Bronchial epithelial cell (primary cell): ENCODE results near the gene PHLDA1. TPM values are rescaled to one million over a fixed set of nuclear protein-coding genes. Genes with fewer than 3 reads are reported as not detected.

Source experiments
- DNase-seq: peaks from one replicate; pipeline ENCODE4 v3.0.0-alpha.2; 2010; ENCODE audit warnings: low read depth
- FAIRE-seq: peaks from 2 replicates; lab custom pipeline; 2011; peaks lifted over from hg19 to GRCh38; lab: Jason Lieb, UNC
- H3K27me3 ChIP-seq: 2 replicates; pipeline ENCODE4 v1.5.1; 2011; ENCODE audit warnings: low read length; ENCODE audit not compliant: control insufficient read depth, insufficient read depth
- H3K36me3 ChIP-seq: 2 replicates; pipeline ENCODE4 v1.5.1; 2011; ENCODE audit warnings: low read length; ENCODE audit not compliant: control insufficient read depth, insufficient read depth
- H3K4me3 ChIP-seq: 2 replicates; pipeline ENCODE4 v1.5.1; 2011; ENCODE audit warnings: mild to moderate bottlenecking, low read depth, low read length, control low read depth
- CTCF ChIP-seq: IDR thresholded peaks from 2 replicates; pipeline ENCODE4 v1.5.1; 2011; ENCODE audit warnings: mild to moderate bottlenecking, moderate library complexity, low read length, control low read depth, inconsistent platforms; ENCODE audit not compliant: insufficient read depth, severe bottlenecking
- total RNA-seq: library from RNA; depleted of rRNA; stranded (reverse); fragments of >200 nt; gene quantifications from 2 replicates; pipeline ENCODE4 v1.2.1, GENCODE V29; 2014

Gene PHLDA1
- total RNA-seq, 1 donor from 2014 or later, result 27.9 TPM

GRCh38 chr12:75975702-75976101, 55.9 kb downstream of the PHLDA1 start:
- no peak for FAIRE-seq
- Histone ChIP-seq H3K27me3 (no peaks in the 10 kb centered on the region), H3K4me3 (no peak overlapping the region), H3K36me3 (no peaks in the 10 kb centered on the region)
- no peak for DNase-seq
- no peak for TF ChIP-seq CTCF

Other genes with a start within 250 kb of the PHLDA1 start
- gene NAP1L1, start 52.9 kb upstream of the PHLDA1 start, total RNA-seq, result 160 and 166 TPM in 2 replicates